Smooth muscle cell (in vitro differentiated cells): Measurements from ENCODE around the gene SYNJ2. TPM values are rescaled to one million over a fixed set of nuclear protein-coding genes. Genes with fewer than 3 reads are reported as not detected.

Experiments used
- DNase-seq: peaks from one replicate; lab custom pipeline; 2025; ENCODE audit not compliant: unreplicated experiment; lab: John Stamatoyannopoulos, UW
- H2AFZ ChIP-seq: fragments of 200-600 bp; sonication (generic); 2 replicates; pipeline ENCODE4 v1.6.0; 2016; ENCODE audit warnings: antibody characterized with exemption, low read depth, mild to moderate bottlenecking
- H3F3A ChIP-seq: fragments of 200-600 bp; sonication (generic); 2 replicates; pipeline ENCODE4 v1.6.0; 2017; ENCODE audit warnings: antibody characterized with exemption, low read depth
- H3K27ac ChIP-seq: fragments of 200-600 bp; sonication (generic); 2 replicates; pipeline ENCODE4 v1.5.1; 2016; ENCODE audit warnings: low read depth, mild to moderate bottlenecking
- H3K27me3 ChIP-seq: fragments of 200-600 bp; sonication (generic); 2 replicates; pipeline ENCODE4 v1.6.1; 2016; ENCODE audit warnings: low read depth, mild to moderate bottlenecking
- H3K36me3 ChIP-seq: fragments of 200-600 bp; sonication (generic); 2 replicates; pipeline ENCODE4 v1.5.1; 2016; ENCODE audit warnings: low read depth
- H3K4me1 ChIP-seq: fragments of 200-600 bp; sonication (generic); 2 replicates; pipeline ENCODE4 v1.5.1; 2016; ENCODE audit warnings: low read depth
- H3K4me2 ChIP-seq: fragments of 200-600 bp; sonication (generic); 2 replicates; pipeline ENCODE4 v1.6.0; 2016; ENCODE audit warnings: mild to moderate bottlenecking
- H3K4me3 ChIP-seq: fragments of 200-600 bp; sonication (generic); 2 replicates; pipeline ENCODE4 v1.5.1; 2016; ENCODE audit warnings: mild to moderate bottlenecking
- H3K79me2 ChIP-seq: fragments of 200-600 bp; sonication (generic); 2 replicates; pipeline ENCODE4 v1.6.0; 2016; ENCODE audit warnings: low read depth, mild to moderate bottlenecking
- H3K9ac ChIP-seq: fragments of 200-600 bp; sonication (generic); 2 replicates; pipeline ENCODE4 v1.6.0; 2016; ENCODE audit warnings: low read depth
- H3K9me3 ChIP-seq: fragments of 200-600 bp; sonication (generic); replicated peaks from 2 replicates; pipeline ENCODE4 v1.5.1; 2016; ENCODE audit warnings: low read depth
- H4K20me1 ChIP-seq: fragments of 200-600 bp; sonication (generic); 2 replicates; pipeline ENCODE4 v1.6.0; 2016; ENCODE audit warnings: low read depth
- CTCF ChIP-seq: fragments of 200-600 bp; sonication (generic); IDR thresholded peaks from 2 replicates; pipeline ENCODE4 v1.5.1; 2017; ENCODE audit warnings: borderline replicate concordance, mild to moderate bottlenecking, antibody characterized with exemption; ENCODE audit not compliant: insufficient read depth, poor library complexity, severe bottlenecking
- WGBS: methylation state at CpG from one replicate; pipeline ENCODE4 v1.1.7; 2016; ENCODE audit warnings: low lambda C conversion rate; 5-methylcytosine and 5-hydroxymethylcytosine counted together
- polyA plus RNA-seq: library from polyadenylated mRNA; unstranded; fragments of >200 nt; fragmentation: Nextera tagmentation; extraction: Ambion mirVana; gene quantifications from 2 replicates; pipeline ENCODE4 v1.2.1, GENCODE V29; 2016
- total RNA-seq: library from RNA; depleted of rRNA; stranded (reverse); fragments of >200 nt; gene quantifications from 2 replicates; pipeline ENCODE4 v1.2.3, GENCODE V29; 2014

Gene SYNJ2
- total and polyA plus RNA-seq, 2 experiments from 2014 or later = 6.0 to 6.1 TPM

- Histone ChIP-seq H3K36me3 (peaks cover 7% of the 10 kb centered on the region), H3K9me3 (no peaks in the 10 kb centered on the region), H3K79me2 (peaks cover 4% of the 10 kb centered on the region), H3K27ac (peak overlapping the region; percentile 99), H4K20me1 (no peaks in the 10 kb centered on the region), H3K4me2 (peak overlapping the region; percentile 77), H2AFZ (no peak overlapping the region), H3K4me3 (no peak overlapping the region), H3K9ac (peak overlapping the region; percentile 88), H3K27me3 (no peaks in the 10 kb centered on the region), H3F3A (peaks cover 32% of the 10 kb centered on the region), H3K4me1 (peaks cover 36% of the 10 kb centered on the region)
- no peak for DNase-seq
- no peak for TF ChIP-seq CTCF
- WGBS = 27% methylated on average over 12 of the region's 12 CpGs
These were observed 59.2 kb downstream of the SYNJ2 start for GRCh38 chr6:158040804-158041347.

- no peak for DNase-seq
- Histone ChIP-seq H3K36me3 (peaks cover 2% of the 10 kb centered on the region), H3K4me2 (peak overlapping the region; percentile 77), H3K4me1 (peaks cover 36% of the 10 kb centered on the region), H3K4me3 (no peak overlapping the region), H3K27ac (peak overlapping the region; percentile 99), H3K9ac (peak overlapping the region; percentile 88), H3K27me3 (no peaks in the 10 kb centered on the region), H3K9me3 (no peaks in the 10 kb centered on the region), H4K20me1 (no peaks in the 10 kb centered on the region), H3K79me2 (peaks cover 4% of the 10 kb centered on the region), H3F3A (peaks cover 32% of the 10 kb centered on the region), H2AFZ (no peak overlapping the region)
- WGBS = 84% methylated on average over 4 of the region's 4 CpGs
- no peak for TF ChIP-seq CTCF
These were observed 59.7 kb downstream of the SYNJ2 start for GRCh38 chr6:158041370-158041769.

- H3K27me3 ChIP-seq = no peaks in the 10 kb centered on the region
- H3K36me3 ChIP-seq = no peaks in the 10 kb centered on the region
- peak overlapping the region; percentile 99 for H3K27ac ChIP-seq
- H3K4me3 ChIP-seq = no peak overlapping the region
- no peaks in the 10 kb centered on the region for H4K20me1 ChIP-seq
- H2AFZ ChIP-seq = no peak overlapping the region
- H3K4me2 ChIP-seq = peak overlapping the region; percentile 77
- peak overlapping the region; percentile 88 for H3K9ac ChIP-seq
- H3K4me1 ChIP-seq = peaks cover 36% of the 10 kb centered on the region
- WGBS = 89% methylated on average over 12 of the region's 12 CpGs
- peaks cover 1% of the 10 kb centered on the region for H3K79me2 ChIP-seq
- no peak for TF ChIP-seq CTCF
- no peak for DNase-seq
- no peaks in the 10 kb centered on the region for H3K9me3 ChIP-seq
- peaks cover 32% of the 10 kb centered on the region for H3F3A ChIP-seq
These were observed 60.1 kb downstream of the SYNJ2 start for GRCh38 chr6:158041788-158042187.

- Histone ChIP-seq H3K9me3 (no peaks in the 10 kb centered on the region), H3K36me3 (no peaks in the 10 kb centered on the region), H3K4me2 (peak overlapping the region; percentile 77), H3K4me3 (no peak overlapping the region), H3K27me3 (no peaks in the 10 kb centered on the region), H3K9ac (peak overlapping the region; percentile 88), H3K4me1 (peaks cover 36% of the 10 kb centered on the region), H4K20me1 (no peaks in the 10 kb centered on the region), H3K79me2 (no peaks in the 10 kb centered on the region), H2AFZ (no peak overlapping the region), H3K27ac (peak overlapping the region; percentile 99), H3F3A (peaks cover 32% of the 10 kb centered on the region)
- peak; percentile 18 for DNase-seq
- no peak for TF ChIP-seq CTCF
- 5% methylated on average over 16 of the region's 16 CpGs for WGBS
These were observed 60.7 kb downstream of the SYNJ2 start for GRCh38 chr6:158042245-158042798.
